Stimulated activated CD4-positive, alpha-beta T cell treated with anti-CD3 and anti-CD28 coated beads, TNF-alpha, amount 100 ng/mL, for 24 hours (primary cell): Measurements from ENCODE around the gene TRIM49D2.
"Not testable (repeated sequence)": the region's sequence is repeated elsewhere in the genome, so short reads cannot be mapped to it uniquely, and the experiment has no call there.

ENCODE experiments used
- DNase-seq, 3 experiments: peaks; one replicate each; pipeline ENCODE4 v3.0.0-alpha.2; 2020; ENCODE audit warnings: low read depth in 3 of 3

TRIM49D2 gene, protein sequence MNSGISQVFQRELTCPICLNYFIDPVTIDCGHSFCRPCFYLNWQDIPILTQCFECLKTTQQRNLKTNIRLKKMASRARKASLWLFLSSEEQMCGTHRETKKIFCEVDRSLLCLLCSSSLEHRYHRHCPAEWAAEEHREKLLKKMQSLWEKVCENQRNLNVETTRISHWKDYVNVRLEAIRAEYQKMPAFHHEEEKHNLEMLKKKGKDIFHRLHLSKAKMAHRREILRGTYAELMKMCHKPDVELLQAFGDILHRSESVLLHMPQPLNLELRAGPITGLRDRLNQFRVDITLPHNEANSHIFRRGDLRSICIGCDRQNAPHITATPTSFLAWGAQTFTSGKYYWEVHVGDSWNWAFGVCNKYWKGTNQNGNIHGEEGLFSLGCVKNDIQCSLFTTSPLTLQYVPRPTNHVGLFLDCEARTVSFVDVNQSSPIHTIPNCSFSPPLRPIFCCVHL

DNA sequence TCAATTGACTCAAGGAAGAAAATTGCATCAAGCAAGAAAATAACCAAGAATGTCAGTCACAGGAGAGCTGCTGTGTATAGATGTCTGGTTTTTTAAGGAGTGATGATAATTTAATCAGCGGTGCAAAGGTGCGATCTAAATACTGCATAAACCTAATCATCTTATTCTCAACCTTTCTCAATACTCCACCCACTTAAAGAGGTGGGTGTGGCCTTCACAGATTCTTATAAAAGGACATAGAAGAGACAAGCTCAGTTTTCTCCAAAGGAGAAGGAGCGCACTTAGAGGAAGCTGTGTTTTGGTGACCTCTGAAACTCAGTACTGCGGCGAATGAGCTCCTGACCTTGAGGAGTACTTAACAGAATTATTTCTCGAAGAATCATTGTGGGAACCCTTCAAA is at the start of gene TRIM49D2:
Gene TRIM49D2, plus strand, starts transcription at position 301 of the 400 bp plus-strand sequence. CDS start 2,698 bp downstream, outside the sequence.
- DNase-seq: not testable (repeated sequence)

DNA sequence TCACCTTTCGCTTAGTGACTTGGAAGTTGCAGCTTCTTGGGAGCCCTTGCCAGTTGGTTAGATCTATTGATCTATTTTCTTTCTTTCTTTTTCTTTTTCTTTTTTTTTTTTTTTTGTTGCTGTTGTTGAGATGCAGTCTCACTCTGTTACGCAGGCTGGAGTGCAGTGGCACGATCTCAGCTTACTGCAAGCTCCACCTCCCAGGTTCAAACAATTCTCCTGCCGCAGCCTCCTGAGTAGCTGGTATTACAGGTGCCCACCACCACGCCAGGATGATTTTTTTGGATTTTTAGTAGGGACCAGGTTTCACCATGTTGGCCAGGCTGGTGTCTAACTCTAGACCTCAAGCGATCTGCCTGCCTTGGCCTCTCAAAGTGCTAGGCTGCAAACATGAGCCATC is 46.4 kb upstream of the TRIM49D2 start:
- DNase-seq: not testable (repeated sequence)

DNA sequence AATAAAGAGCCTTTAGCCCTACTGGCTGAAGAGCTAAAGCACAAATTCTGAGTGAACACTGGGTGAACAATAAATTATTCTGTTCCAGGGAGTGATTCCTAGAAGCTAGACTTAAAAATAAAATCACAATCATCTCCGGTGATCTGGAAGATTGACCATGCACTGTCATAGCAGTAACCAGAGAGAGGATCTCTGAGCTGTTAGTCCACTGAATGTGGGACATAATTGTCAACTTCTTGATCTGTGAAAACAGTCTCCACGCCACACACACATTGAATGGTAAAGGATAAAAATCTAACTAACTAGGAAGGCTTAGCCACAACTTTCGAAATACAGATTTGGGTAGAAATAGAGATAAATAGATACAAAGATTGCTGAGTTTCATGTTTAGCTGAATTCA is 30.6 kb upstream of the TRIM49D2 start:
- DNase-seq: not testable (repeated sequence)

DNA sequence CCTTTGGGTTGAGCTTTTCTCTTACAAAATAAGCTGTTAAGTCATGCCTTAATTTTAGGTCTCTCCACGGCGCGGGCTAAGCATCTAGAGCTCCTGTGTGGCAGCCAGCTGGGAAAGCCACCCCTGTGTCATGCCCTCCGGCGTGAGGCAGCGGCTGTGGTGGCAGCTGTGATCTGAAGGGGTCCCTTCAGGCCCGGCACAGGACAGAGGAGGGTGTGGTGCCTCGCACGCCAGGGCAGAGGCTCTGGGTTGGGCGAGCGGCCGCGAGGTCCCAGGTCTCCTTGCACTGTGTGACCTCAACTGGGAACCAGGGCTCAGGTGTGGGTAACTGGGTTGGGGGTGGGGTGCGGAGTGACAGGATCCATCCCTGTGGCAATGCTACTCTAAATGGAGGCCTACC is 23.1 kb upstream of the TRIM49D2 start:
- not testable (repeated sequence) for DNase-seq

DNA sequence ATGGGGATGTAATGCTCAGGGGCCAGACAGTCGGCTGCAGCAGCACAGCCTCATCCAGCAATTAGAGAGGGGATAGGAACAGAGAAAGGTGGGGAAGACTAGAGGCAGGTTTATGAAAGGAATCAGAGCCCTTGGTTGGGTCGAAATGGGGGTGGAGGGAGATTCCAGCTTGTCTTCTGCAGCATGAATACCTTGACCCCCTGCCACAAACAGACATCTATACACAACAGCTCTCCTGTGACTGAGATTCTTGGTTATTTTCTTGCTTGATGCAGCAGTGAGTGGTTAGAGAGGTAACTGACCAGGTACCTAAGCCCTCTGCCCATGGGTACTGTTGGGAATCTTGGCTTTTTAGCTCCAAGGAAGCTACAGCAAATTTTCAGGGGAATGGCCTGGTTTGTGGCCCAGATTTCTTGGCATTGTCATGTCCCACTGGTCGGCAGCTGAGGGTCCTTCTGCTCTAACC is 1.6 kb upstream of the TRIM49D2 start, which contains the start of gene TRIM49D1:
Gene TRIM49D1, minus strand, starts transcription at position 51 of the 466 bp plus-strand sequence. CDS start 4,535 bp downstream, outside the sequence.
- DNase-seq: no peak

DNA sequence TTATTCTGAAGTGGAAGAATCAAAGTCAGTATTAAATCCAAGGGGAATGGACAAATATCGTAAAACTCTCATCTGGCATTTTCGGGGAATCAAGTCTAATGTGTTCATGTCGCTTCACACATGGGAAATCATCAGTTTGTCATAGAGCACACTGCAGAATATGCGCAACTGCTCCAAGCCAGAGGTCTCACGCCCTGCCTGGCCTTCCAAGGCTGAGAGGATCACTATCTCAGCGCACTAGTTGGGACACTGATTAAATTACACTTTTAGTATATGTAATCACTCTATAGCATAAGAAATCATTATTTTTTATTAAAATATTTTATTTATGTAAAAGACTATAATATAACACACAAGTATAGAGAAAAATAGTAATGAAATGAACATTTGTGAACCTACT is 37.0 kb downstream of the TRIM49D2 start:
- not testable (repeated sequence) for DNase-seq

DNA sequence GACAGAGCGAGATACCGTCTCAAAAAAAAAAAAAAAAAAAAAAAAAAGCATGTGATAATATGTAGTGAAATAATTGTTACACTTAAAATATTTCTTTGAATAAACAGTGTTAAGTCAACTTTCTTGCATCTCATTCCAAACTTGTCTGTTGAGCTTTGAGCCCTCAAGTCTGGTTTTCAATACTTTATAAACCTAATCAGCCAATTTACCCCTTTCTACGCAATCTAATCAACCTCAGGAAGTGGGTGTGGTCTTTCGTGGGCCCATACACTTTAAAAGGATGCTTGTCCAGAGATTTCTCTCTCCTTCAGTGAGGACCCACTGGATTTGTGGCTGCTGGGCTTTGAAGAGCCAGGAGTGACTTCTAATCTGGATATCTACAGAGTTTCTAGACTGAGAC is 41.9 kb downstream of the TRIM49D2 start, which contains the start of gene TRIM64:
Gene TRIM64, plus strand, starts transcription at position 301 of the 400 bp plus-strand sequence. CDS start 2,467 bp downstream, outside the sequence.
- DNase-seq: not testable (repeated sequence)
